GM23248 (cell line): ENCODE data around the gene SH3D19. TPM values are rescaled to one million over a fixed set of nuclear protein-coding genes. Genes with fewer than 3 reads are reported as not detected.
A peak's percentile ranks its signal among the peaks of the same experiment; 100 is the strongest.
"Not testable (repeated sequence)": the region's sequence is repeated elsewhere in the genome, so short reads cannot be mapped to it uniquely, and the experiment has no call there.

Experiments
- DNase-seq: peaks from one replicate; pipeline ENCODE4 v3.0.0-alpha.2; 2015
- H2AFZ ChIP-seq: fragments of 200-600 bp; sonication (generic); 2 replicates; pipeline ENCODE4 v1.6.1; 2016; ENCODE audit warnings: antibody characterized with exemption
- H3F3A ChIP-seq: fragments of 200-600 bp; sonication (generic); 2 replicates; pipeline ENCODE4 v1.6.1; 2016; ENCODE audit warnings: mild to moderate bottlenecking, antibody characterized with exemption, mixed run types; ENCODE audit not compliant: insufficient read depth
- H3K27ac ChIP-seq: fragments of 200-600 bp; sonication (generic); 2 replicates; pipeline ENCODE4 v1.5.1; 2016; ENCODE audit warnings: mild to moderate bottlenecking
- H3K27me3 ChIP-seq: fragments of 200-600 bp; sonication (generic); replicated peaks from 2 replicates; pipeline ENCODE4 v1.6.1; 2016; ENCODE audit warnings: mild to moderate bottlenecking; ENCODE audit not compliant: insufficient read depth
- H3K36me3 ChIP-seq: fragments of 200-600 bp; sonication (generic); 2 replicates; pipeline ENCODE4 v1.6.1; 2016; ENCODE audit warnings: low read depth, mild to moderate bottlenecking
- H3K4me1 ChIP-seq: fragments of 200-600 bp; sonication (generic); 2 replicates; pipeline ENCODE4 v1.6.1; 2016; ENCODE audit warnings: mild to moderate bottlenecking; ENCODE audit not compliant: insufficient read depth
- H3K4me2 ChIP-seq: fragments of 200-600 bp; sonication (generic); one replicate; pipeline ENCODE4 v1.6.1; 2016; ENCODE audit warnings: mild to moderate bottlenecking; ENCODE audit not compliant: unreplicated experiment
- H3K4me3 ChIP-seq: fragments of 200-600 bp; sonication (generic); 2 replicates; pipeline ENCODE4 v1.5.1; 2016; ENCODE audit warnings: mild to moderate bottlenecking
- H3K79me2 ChIP-seq: fragments of 200-600 bp; sonication (generic); 2 replicates; pipeline ENCODE4 v1.6.1; 2016; ENCODE audit warnings: mild to moderate bottlenecking; ENCODE audit not compliant: insufficient read depth
- H3K9ac ChIP-seq: fragments of 200-600 bp; sonication (generic); 2 replicates; pipeline ENCODE4 v1.6.1; 2016; ENCODE audit warnings: mild to moderate bottlenecking
- H3K9me2 ChIP-seq: fragments of 200-600 bp; sonication (generic); 2 replicates; pipeline ENCODE4 v1.6.1; 2016; ENCODE audit warnings: mixed run types, mild to moderate bottlenecking, moderate library complexity; ENCODE audit not compliant: insufficient read depth
- H3K9me3 ChIP-seq: fragments of 200-600 bp; sonication (generic); one replicate; pipeline ENCODE4 v1.6.1; 2017; ENCODE audit warnings: low read depth
- H4K20me1 ChIP-seq: fragments of 200-600 bp; sonication (generic); 2 replicates; pipeline ENCODE4 v1.6.0; 2016; ENCODE audit not compliant: insufficient read depth
- EZH2 ChIP-seq: fragments of 200-600 bp; sonication (generic); IDR thresholded peaks from 2 replicates; pipeline ENCODE4 v1.6.1; 2018; ENCODE audit warnings: antibody characterized with exemption, mild to moderate bottlenecking; ENCODE audit not compliant: insufficient read depth, poor library complexity, severe bottlenecking
- EZH2phosphoT487 ChIP-seq: fragments of 200-600 bp; sonication (generic); IDR thresholded peaks from 2 replicates; pipeline ENCODE4 v1.6.1; 2018; ENCODE audit warnings: antibody characterized with exemption, moderate library complexity, mild to moderate bottlenecking, low read depth; ENCODE audit not compliant: insufficient read depth
- WGBS, 2 experiments: methylation state at CpG; one replicate each; pipeline ENCODE4 v1.1.6; 2015 to 2017; ENCODE audit warnings: low lambda C conversion rate in 2 of 2, low coverage in 1 of 2; ENCODE audit errors: missing lambda C conversion rate in 2 of 2; 5-methylcytosine and 5-hydroxymethylcytosine counted together
- in situ Hi-C: fragments of 300-500 bp; cut with MboI; formaldehyde crosslinking; loops from 2 replicates; pipeline ENCODE4 v1.15.0; 2020
- polyA plus RNA-seq: library from polyadenylated mRNA; unstranded; fragments of >200 nt; fragmentation: Nextera tagmentation; extraction: Ambion mirVana; gene quantifications from 2 replicates; pipeline ENCODE4 v1.2.1, GENCODE V29; 2016
- total RNA-seq: library from RNA; depleted of rRNA; stranded (reverse); fragments of >200 nt; shearing (Covaris generic); gene quantifications from 2 replicates; pipeline ENCODE4 v1.2.3, GENCODE V29; 2014

The SH3D19 gene
- total and polyA plus RNA-seq, 2 experiments from 2014 or later, result 29.1 to 47.8 TPM

DNA sequence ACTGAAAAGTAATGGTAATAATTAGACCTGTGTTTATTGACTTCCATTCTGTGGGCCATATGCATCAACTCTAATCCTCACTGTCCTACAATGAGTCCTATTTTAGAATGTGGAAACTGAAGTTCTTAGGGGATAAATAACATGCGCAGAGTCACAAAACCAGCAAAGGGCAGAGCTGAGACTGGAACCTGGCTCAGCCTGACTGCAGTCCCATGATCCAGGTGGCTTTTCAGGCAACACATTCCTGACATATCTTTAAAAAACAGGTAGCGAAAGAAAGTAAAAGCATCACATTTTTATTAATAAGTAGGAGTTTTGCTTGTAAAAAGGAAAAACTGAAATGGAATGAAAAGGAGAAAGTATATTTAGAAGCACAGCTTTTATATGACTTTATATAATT, 83.1 kb downstream of the SH3D19 start:
- H3K4me1 ChIP-seq, result no peaks in the 10 kb centered on the region
- H4K20me1 ChIP-seq, result no peaks in the 10 kb centered on the region
- H3K9ac ChIP-seq, result no peak overlapping the region
- no peaks in the 10 kb centered on the region for H3K9me2 ChIP-seq
- 94 to 97% methylated on average over 2 of the region's 2 CpGs for WGBS, 2 experiments
- H3F3A ChIP-seq, result no peaks in the 10 kb centered on the region
- no peaks in the 10 kb centered on the region for H3K36me3 ChIP-seq
- in situ Hi-C loops, result no loop called here
- no peak for TF ChIP-seq EZH2
- TF ChIP-seq EZH2phosphoT487, result no peak
- H3K79me2 ChIP-seq, result no peaks in the 10 kb centered on the region
- no peaks in the 10 kb centered on the region for H3K27me3 ChIP-seq
- no peaks in the 10 kb centered on the region for H3K9me3 ChIP-seq
- H3K4me2 ChIP-seq, result no peak overlapping the region
- no peak overlapping the region for H3K4me3 ChIP-seq
- H2AFZ ChIP-seq, result no peak overlapping the region
- no peak overlapping the region for H3K27ac ChIP-seq
- DNase-seq, result no peak

DNA sequence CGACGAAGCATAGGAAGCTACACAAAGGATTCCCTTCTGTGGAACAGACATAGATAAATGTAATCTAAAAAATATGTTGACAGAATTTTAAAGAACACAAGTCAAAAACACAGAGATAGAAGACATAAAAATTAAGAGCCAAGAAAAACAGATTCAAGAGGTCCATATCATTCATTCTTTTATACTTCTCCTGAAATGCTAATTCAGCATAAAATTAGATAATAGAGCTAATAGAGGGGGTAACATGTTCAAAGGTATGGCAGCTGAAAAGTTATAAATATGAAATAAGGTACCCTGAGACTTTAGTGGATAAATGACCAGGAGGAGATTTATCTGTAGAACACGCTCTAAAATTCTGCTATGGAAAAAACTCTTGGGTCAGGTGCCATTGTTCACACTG, 85.8 kb downstream of the SH3D19 start:
- H3K79me2 ChIP-seq, result no peaks in the 10 kb centered on the region
- no peaks in the 10 kb centered on the region for H3K27me3 ChIP-seq
- H3F3A ChIP-seq, result no peaks in the 10 kb centered on the region
- H3K9me3 ChIP-seq, result no peaks in the 10 kb centered on the region
- no peak overlapping the region for H2AFZ ChIP-seq
- H3K9ac ChIP-seq, result no peak overlapping the region
- TF ChIP-seq EZH2 (no peak), EZH2phosphoT487 (no peak)
- in situ Hi-C loops, result no loop called here
- H3K4me3 ChIP-seq, result no peak overlapping the region
- no peak for DNase-seq
- H3K4me2 ChIP-seq, result no peak overlapping the region
- H3K9me2 ChIP-seq, result no peaks in the 10 kb centered on the region
- 94 to 97% methylated on average over 3 of the region's 3 CpGs for WGBS, 2 experiments
- H4K20me1 ChIP-seq, result no peaks in the 10 kb centered on the region
- no peak overlapping the region for H3K27ac ChIP-seq
- H3K36me3 ChIP-seq, result no peaks in the 10 kb centered on the region
- no peaks in the 10 kb centered on the region for H3K4me1 ChIP-seq

DNA sequence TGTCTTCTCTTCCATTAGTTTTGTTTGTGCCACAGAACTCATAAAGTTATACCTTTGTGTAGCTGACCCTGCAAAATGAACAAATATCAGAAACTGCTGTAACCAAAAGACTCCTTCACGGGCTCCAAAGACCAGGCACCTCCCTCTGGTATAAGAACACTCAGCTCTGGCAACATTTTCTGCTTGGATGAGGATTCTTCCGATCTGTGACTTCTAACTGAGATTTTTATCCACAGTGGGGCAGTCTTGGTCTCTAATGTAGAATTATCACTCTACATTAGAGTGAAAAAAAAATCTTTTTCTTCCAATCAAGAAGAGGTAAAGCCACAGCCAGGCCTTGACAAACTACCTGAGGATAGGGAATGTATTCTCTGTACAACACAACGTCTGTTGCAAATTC, 86.9 kb downstream of the SH3D19 start:
- Histone ChIP-seq H3K27ac (no peak overlapping the region), H3K9me2 (no peaks in the 10 kb centered on the region), H3K27me3 (no peaks in the 10 kb centered on the region), H3K4me2 (no peak overlapping the region), H4K20me1 (no peaks in the 10 kb centered on the region), H3K4me3 (no peak overlapping the region), H3F3A (no peaks in the 10 kb centered on the region), H3K4me1 (no peaks in the 10 kb centered on the region), H3K9ac (no peak overlapping the region), H3K9me3 (no peaks in the 10 kb centered on the region), H3K79me2 (no peaks in the 10 kb centered on the region), H2AFZ (no peak overlapping the region), H3K36me3 (no peaks in the 10 kb centered on the region)
- WGBS, 2 experiments, result 20 to 28% methylated on average over 3 of the region's 3 CpGs
- peak; percentile 54 for DNase-seq
- TF ChIP-seq EZH2, result no peak
- TF ChIP-seq EZH2phosphoT487, result no peak
- in situ Hi-C loops, result no loop called here

DNA sequence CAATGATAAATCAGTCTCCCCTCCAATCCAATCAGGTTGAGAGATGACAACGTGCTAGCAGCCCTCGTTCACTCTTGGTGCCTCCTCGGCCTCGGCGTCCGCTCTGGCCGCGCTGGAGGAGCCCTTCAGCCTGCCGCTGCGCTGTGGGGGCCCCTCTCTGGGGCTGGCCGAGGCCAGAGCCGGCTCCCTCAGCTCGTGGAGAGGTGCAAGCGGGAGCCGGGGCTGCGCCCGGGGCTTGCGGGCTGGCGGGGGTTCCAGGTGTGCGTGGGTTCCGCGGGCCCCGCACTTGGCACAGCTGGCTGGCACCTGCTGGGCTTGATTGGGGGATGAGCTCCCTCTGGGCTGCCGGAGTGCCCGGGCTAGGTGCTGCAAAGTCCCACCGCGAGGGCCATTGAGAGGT, 89.4 kb downstream of the SH3D19 start:
- Histone ChIP-seq H3K27ac (no peak overlapping the region), H3K9me3 (no peaks in the 10 kb centered on the region), H3K4me1 (no peaks in the 10 kb centered on the region), H3K4me2 (no peak overlapping the region), H2AFZ (no peak overlapping the region), H3K9ac (no peak overlapping the region), H4K20me1 (no peaks in the 10 kb centered on the region), H3K27me3 (no peaks in the 10 kb centered on the region), H3K9me2 (no peaks in the 10 kb centered on the region), H3K36me3 (no peaks in the 10 kb centered on the region), H3K79me2 (no peaks in the 10 kb centered on the region), H3K4me3 (no peak overlapping the region), H3F3A (no peaks in the 10 kb centered on the region)
- DNase-seq, result no peak
- 95 to 100% methylated on average over 6 to 25 of the region's 27 CpGs for WGBS, 2 experiments
- TF ChIP-seq EZH2, result no peak
- TF ChIP-seq EZH2phosphoT487, result no peak
- in situ Hi-C loops, result no loop called here

DNA sequence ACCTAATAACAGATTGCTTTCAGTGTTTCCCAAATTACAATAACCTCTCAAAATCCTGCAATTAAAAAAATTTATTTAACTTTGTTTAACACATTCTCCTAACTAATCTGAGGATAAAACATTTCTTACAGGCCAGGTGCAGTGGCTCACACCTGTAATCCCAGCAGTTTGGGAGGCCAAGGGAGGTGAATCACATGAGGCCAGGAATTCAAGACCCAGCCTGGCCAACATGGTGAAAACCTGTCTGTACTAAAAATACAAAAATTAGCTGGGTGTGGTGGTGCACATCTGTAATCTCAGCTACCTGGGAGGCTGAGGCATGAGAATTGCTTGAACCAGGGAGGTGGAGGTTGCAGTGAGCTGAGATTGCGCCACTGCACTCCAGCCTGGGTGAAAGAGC, 90.0 kb downstream of the SH3D19 start:
- H3K4me1 ChIP-seq, DNase-seq, H3K27ac ChIP-seq, H3K9me3 ChIP-seq, H3K79me2 ChIP-seq, H3K4me2 ChIP-seq, H3K36me3 ChIP-seq, in situ Hi-C loops, H3F3A ChIP-seq, H3K27me3 ChIP-seq, H3K9me2 ChIP-seq, H3K9ac ChIP-seq, H3K4me3 ChIP-seq, H2AFZ ChIP-seq, H4K20me1 ChIP-seq: not testable (repeated sequence)
- 96 to 100% methylated on average over 1 of the region's 1 CpG for WGBS, 2 experiments
